Sigmoid colon (tissue), 7 donors: ENCODE measurements around the gene ACAP1. TPM values are rescaled to one million over a fixed set of nuclear protein-coding genes. Genes with fewer than 3 reads are reported as not detected.

ENCODE experiments used
- DNase-seq: peaks from one replicate; pipeline ENCODE4 v3.0.0-alpha.2; 2019
- H3K27ac ChIP-seq, 4 donors: fragments of 200-600 bp; sonication (generic); one replicate each; pipeline ENCODE4 v1.5.1; 2016 to 2019; ENCODE audit warnings: mild to moderate bottlenecking in 1 of 4
- H3K27me3 ChIP-seq, 3 donors: fragments of 200-600 bp; sonication (generic); one replicate each; pipeline ENCODE4 v1.5.1; 2019; ENCODE audit warnings: mild to moderate bottlenecking in 1 of 3
- H3K36me3 ChIP-seq, 4 donors: fragments of 200-600 bp; sonication (generic); one replicate each; pipeline ENCODE4 v1.5.1; 2016 to 2019
- H3K4me1 ChIP-seq, 4 donors: fragments of 200-600 bp; sonication (generic); one replicate each; pipeline ENCODE4 v1.5.1; 2017 to 2019
- H3K4me3 ChIP-seq, 4 donors: fragments of 200-600 bp; sonication (generic); one replicate each; pipeline ENCODE4 v1.5.1; 2017 to 2019; ENCODE audit warnings: mild to moderate bottlenecking in 2 of 4, moderate library complexity in 1 of 4
- H3K9me3 ChIP-seq, 4 donors: fragments of 200-600 bp in 3 of 4; sonication (generic) in 3 of 4; one replicate each; pipeline versions ENCODE4 v1.5.1 to v1.6.1; 2013 to 2019
- CTCF ChIP-seq, 4 experiments: fragments of 450-650 bp in 3 of 4; fragments of 200-600 bp in 1 of 4; IDR thresholded peaks; one replicate each; pipeline ENCODE4 v1.5.1; 2016 to 2019; ENCODE audit warnings: antibody characterized with exemption in 4 of 4, mild to moderate bottlenecking in 3 of 4, moderate library complexity in 2 of 4
- EP300 ChIP-seq, 4 donors: sonication (generic); formaldehyde crosslinking; IDR thresholded peaks; one replicate each; pipeline ENCODE4 v1.6.1; 2017; ENCODE audit warnings: antibody characterized with exemption in 4 of 4
- POLR2A ChIP-seq, 2 donors: fragments of 450-650 bp; IDR thresholded peaks; one replicate each; pipeline ENCODE4 v1.6.1; 2016; ENCODE audit warnings: antibody characterized with exemption in 2 of 2, mild to moderate bottlenecking in 2 of 2, moderate library complexity in 2 of 2
- POLR2AphosphoS5 ChIP-seq, 4 donors: sonication (generic); formaldehyde crosslinking; IDR thresholded peaks; one replicate each; pipeline ENCODE4 v1.6.1; 2017; ENCODE audit warnings: antibody characterized with exemption in 4 of 4
- WGBS, 2 donors: extraction: QIAGEN DNeasy Blood & Tissue Kit; methylation state at CpG; one replicate each; pipeline ENCODE4 v1.1.7; 2013; 5-methylcytosine and 5-hydroxymethylcytosine counted together
- intact Hi-C: fragments of 100-400 bp; cut with DNase I; formaldehyde crosslinking; loops from one replicate; pipeline ENCODE4 v1.15.1; 2023
- polyA plus RNA-seq, 3 donors: library from polyadenylated mRNA; stranded (reverse); fragments of 200-250 nt; gene quantifications; one replicate each; pipeline ENCODE4 v1.2.3, GENCODE V29; 2013
- total RNA-seq, 4 donors: library from RNA; depleted of rRNA; stranded (reverse); fragments of >200 nt; gene quantifications; one replicate each; pipeline ENCODE4 v1.1.0, GENCODE V29; 2016
- donor health status: healthy with polysubstance abuse.
- donor health status: Bipolar disorder and iron deficiency.
- donor health status: healthy.

ACAP1 gene
- total and polyA plus RNA-seq, 7 donors: 1.1 to 55.8 (median 2.5) TPM

GRCh38 chr17:7374353-7374752, 38.0 kb downstream of the ACAP1 start:
- no peaks in the 10 kb centered on the region for H3K9me3 ChIP-seq
- no peaks in the 10 kb centered on the region for H3K36me3 ChIP-seq
- DNase-seq: no peak
- H3K4me1 ChIP-seq: no peaks in the 10 kb centered on the region
- no peaks in the 10 kb centered on the region for H3K27me3 ChIP-seq
- no peak overlapping the region for H3K4me3 ChIP-seq
- TF ChIP-seq EP300 (IDR thresholded peaks at IDR 0.05): no peak
- TF ChIP-seq CTCF (IDR thresholded peaks at IDR 0.05): no peak
- TF ChIP-seq POLR2AphosphoS5 (IDR thresholded peaks at IDR 0.05): no peak
- no peak for TF ChIP-seq POLR2A (IDR thresholded peaks at IDR 0.05)
- H3K27ac ChIP-seq: no peak overlapping the region
- intact Hi-C loops: no loop called here
- 95 to 97% methylated on average over 2 of the region's 2 CpGs for WGBS, 2 donors

- DNase-seq: no peak
- 94 to 97% methylated on average over 3 of the region's 3 CpGs for WGBS, 2 donors
Measured at GRCh38 chr17:7379134-7379533, 42.8 kb downstream of the ACAP1 start.

DNA sequence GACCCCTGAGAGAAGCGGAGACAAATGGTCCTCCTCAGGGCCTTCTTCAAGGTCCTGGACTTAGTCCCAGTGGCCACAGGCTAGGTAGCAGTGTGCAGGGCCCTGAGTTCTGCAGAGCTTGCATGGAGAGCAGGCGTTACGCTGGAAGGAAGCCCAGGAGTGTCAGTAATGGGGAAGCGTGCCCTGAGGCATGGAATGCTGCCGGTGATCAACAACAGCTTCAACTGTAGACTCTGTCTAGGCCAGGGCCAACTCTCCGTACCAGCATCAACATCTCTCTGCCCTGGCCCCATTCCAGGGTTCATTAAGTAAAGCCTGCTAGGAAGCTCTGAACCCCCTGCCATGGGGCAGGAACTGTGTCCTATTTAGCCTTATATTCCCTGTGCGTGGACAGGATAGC, 44.0 kb downstream of the ACAP1 start:
- Histone ChIP-seq H3K36me3 (no peaks in the 10 kb centered on the region), H3K27me3 (no peaks in the 10 kb centered on the region), H3K4me3 (peak overlapping the region; percentile 15 to 54 (median 50)), H3K9me3 (no peaks in the 10 kb centered on the region), H3K4me1 (peaks cover 2 to 34% (median 30%) of the 10 kb centered on the region in 4 donors), H3K27ac (peak overlapping the region; percentile 64 to 77 (median 69))
- intact Hi-C loops: loop anchor here (5.0 kb wide), 1 partner anchor 182 kb away; the partner anchor contains the start of gene SENP3
- DNase-seq: peak; percentile 91
- TF ChIP-seq EP300 (IDR thresholded peaks at IDR 0.05) (no peak), CTCF (IDR thresholded peaks at IDR 0.05) (no peak), POLR2AphosphoS5 (IDR thresholded peaks at IDR 0.05) (peak in 2 of 4 donors; percentile 21 to 50), POLR2A (IDR thresholded peaks at IDR 0.05) (no peak)
- 20 to 58% methylated on average over 7 of the region's 7 CpGs for WGBS, 2 donors

More at GRCh38 chr17:7379134-7379533, 42.8 kb downstream of the ACAP1 start:
- TF ChIP-seq POLR2AphosphoS5 (IDR thresholded peaks at IDR 0.05) (no peak), CTCF (IDR thresholded peaks at IDR 0.05) (no peak), POLR2A (IDR thresholded peaks at IDR 0.05) (no peak), EP300 (IDR thresholded peaks at IDR 0.05) (no peak)
- H3K4me3 ChIP-seq: no peak overlapping the region
- H3K36me3 ChIP-seq: no peaks in the 10 kb centered on the region
- no peaks in the 10 kb centered on the region for H3K27me3 ChIP-seq
- H3K4me1 ChIP-seq: peaks cover 1 to 30% (median 28%) of the 10 kb centered on the region in 4 donors
- intact Hi-C loops: no loop called here
- H3K27ac ChIP-seq: no peak overlapping the region
- H3K9me3 ChIP-seq: no peaks in the 10 kb centered on the region

DNA sequence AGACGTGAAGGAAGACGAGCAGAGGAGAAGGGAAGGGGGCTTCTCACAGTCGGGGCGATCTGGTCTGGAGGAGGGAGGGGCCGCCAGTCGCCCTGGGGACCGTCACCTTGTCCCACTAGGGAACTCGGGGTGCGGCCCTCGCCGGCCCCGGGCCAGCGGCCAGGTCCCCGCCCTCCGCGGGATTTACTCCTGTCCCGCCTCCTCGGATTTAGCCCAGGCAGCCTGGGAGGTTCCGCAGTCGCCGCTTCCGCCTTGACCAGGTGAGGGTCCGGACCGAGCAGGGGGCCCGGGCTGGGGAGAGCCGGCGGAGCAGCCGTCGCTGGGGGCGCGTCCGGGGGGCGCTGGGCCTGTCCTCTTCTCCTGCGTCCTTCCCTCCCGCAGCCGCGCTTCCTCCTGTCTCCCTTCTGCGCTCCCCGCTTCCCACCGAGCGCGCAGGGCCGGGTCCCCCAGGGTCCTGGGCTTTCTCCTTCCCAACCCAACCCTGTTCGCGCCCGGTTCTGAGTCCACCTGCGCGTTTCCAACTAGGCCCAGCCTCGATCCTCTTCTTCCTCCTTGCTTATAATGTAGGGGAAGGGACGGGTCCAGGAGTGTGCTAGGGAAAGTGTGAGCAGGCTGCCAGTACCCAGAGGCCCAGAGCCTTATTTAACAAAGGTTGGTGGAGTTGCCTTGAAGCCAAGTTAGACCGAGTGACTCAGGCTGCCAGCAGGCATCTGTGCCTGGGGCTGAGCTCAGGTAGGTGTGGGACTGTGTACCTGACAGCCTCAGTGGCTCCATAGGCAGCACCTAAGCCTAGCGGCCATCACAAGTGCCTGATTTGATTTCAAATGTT, 44.7 kb downstream of the ACAP1 start, which contains the start of gene TNK1:
TNK1 (plus strand) TSS at position 235 of the 829 bp plus-strand sequence. CDS start 1,838 bp downstream, outside the sequence.
- intact Hi-C loops: loop anchor here (5.0 kb wide), 1 partner anchor 181 kb away; the partner anchor contains the start of gene SENP3
- H3K36me3 ChIP-seq: no peaks in the 10 kb centered on the region
- H3K27me3 ChIP-seq: no peaks in the 10 kb centered on the region
- H3K27ac ChIP-seq: peak within 1 kb of the TSS; percentile 64 to 77 (median 69)
- peak within 1 kb of the TSS; percentile 15 to 54 (median 50) for H3K4me3 ChIP-seq
- DNase-seq: peak; percentile 86
- TF ChIP-seq POLR2AphosphoS5 (IDR thresholded peaks at IDR 0.05) (peak in 3 of 4 donors; percentile 48 to 83 (median 53)), POLR2A (IDR thresholded peaks at IDR 0.05) (peak in 1 of 2 donors; percentile 52), EP300 (IDR thresholded peaks at IDR 0.05) (no peak), CTCF (IDR thresholded peaks at IDR 0.05) (no peak)
- peaks cover 2 to 34% (median 30%) of the 10 kb centered on the region in 4 donors for H3K4me1 ChIP-seq
- WGBS, 2 donors: 2 to 6% methylated on average over 52 of the region's 52 CpGs
- H3K9me3 ChIP-seq: no peaks in the 10 kb centered on the region
